PC-9 (cell line): ENCODE data around the gene SH3GL1. TPM values are rescaled to one million over a fixed set of nuclear protein-coding genes. Genes with fewer than 3 reads are reported as not detected.

Experiments
- BruUV-seq: library from RNA; stranded (reverse); fragments of 400-500 nt; replicated peaks from 2 replicates; lab custom pipeline; 2021; lab: Mats Ljungman, UMichigan
- CTCF ChIA-PET: fragments of 300-600 bp; sonication (Branson Sonifier 250); formaldehyde crosslinking; loops from one replicate; lab custom pipeline; 2022; ENCODE audit warnings: antibody characterized with exemption; lab: Charles Lee
- POLR2A ChIA-PET: fragments of 300-600 bp; sonication (Branson Sonifier 250); formaldehyde crosslinking; loops from one replicate; lab custom pipeline; 2022; ENCODE audit warnings: antibody characterized with exemption; ENCODE audit not compliant: unreplicated experiment; lab: Charles Lee
- DNase-seq, 2 experiments: peaks; one replicate each; pipeline versions ENCODE4 v3.0.0 to v3.0.0-alpha.2; 2015 to 2022; ENCODE audit warnings: mixed read lengths in 1 of 2
- H2AFZ ChIP-seq: fragments of 200-600 bp; sonication (generic); 2 replicates; pipeline ENCODE4 v1.8.1; 2017; ENCODE audit warnings: antibody characterized with exemption
- H3F3A ChIP-seq: fragments of 200-600 bp; sonication (generic); 2 replicates; pipeline ENCODE4 v1.8.1; 2017; ENCODE audit warnings: antibody characterized with exemption, mild to moderate bottlenecking, low read depth; ENCODE audit not compliant: insufficient read depth
- H3K27ac ChIP-seq: fragments of 200-600 bp; sonication (generic); 2 replicates; pipeline ENCODE4 v1.6.1; 2016; ENCODE audit warnings: mixed run types
- H3K27me3 ChIP-seq: fragments of 200-600 bp; sonication (generic); 2 replicates; pipeline ENCODE4 v1.6.1; 2016; ENCODE audit warnings: low read depth, mixed run types; ENCODE audit not compliant: insufficient read depth
- H3K36me3 ChIP-seq: fragments of 200-600 bp; sonication (generic); 2 replicates; pipeline ENCODE4 v1.6.1; 2016; ENCODE audit warnings: low read depth, mixed run types
- H3K4me1 ChIP-seq: fragments of 200-600 bp; sonication (generic); replicated peaks from 2 replicates; pipeline ENCODE4 v1.6.1; 2016; ENCODE audit warnings: mixed run types; ENCODE audit not compliant: insufficient read depth
- H3K4me2 ChIP-seq: fragments of 200-600 bp; sonication (generic); 2 replicates; pipeline ENCODE4 v1.6.1; 2017; ENCODE audit warnings: mixed run types
- H3K4me3 ChIP-seq: fragments of 200-600 bp; sonication (generic); 2 replicates; pipeline ENCODE4 v1.6.1; 2016; ENCODE audit warnings: mixed run types
- H3K79me2 ChIP-seq: fragments of 200-600 bp; sonication (generic); 2 replicates; pipeline ENCODE4 v1.6.1; 2017; ENCODE audit warnings: low read depth, mixed run types
- H3K9me2 ChIP-seq: fragments of 200-600 bp; sonication (generic); 2 replicates; pipeline ENCODE4 v1.8.1; 2017; ENCODE audit warnings: mild to moderate bottlenecking; ENCODE audit not compliant: insufficient read depth
- H3K9me3 ChIP-seq: fragments of 200-600 bp; sonication (generic); 2 replicates; pipeline ENCODE4 v1.8.1; 2016; ENCODE audit warnings: low read depth; ENCODE audit not compliant: insufficient read depth
- H4K20me1 ChIP-seq: fragments of 200-600 bp; sonication (generic); 2 replicates; pipeline ENCODE4 v1.8.1; 2017; ENCODE audit not compliant: insufficient read depth
- CTCF ChIP-seq: fragments of 200-600 bp; sonication (generic); conservative IDR thresholded peaks from 2 replicates; pipeline ENCODE4 v1.6.1; 2017; ENCODE audit warnings: mixed run types, antibody characterized with exemption, mild to moderate bottlenecking, moderate library complexity
- EZH2 ChIP-seq: fragments of 200-600 bp; sonication (generic); IDR thresholded peaks from 2 replicates; pipeline ENCODE4 v1.8.0; 2017; ENCODE audit warnings: antibody characterized with exemption, low read depth
- intact Hi-C: fragments of 100-400 bp; cut with micrococcal nuclease; formaldehyde crosslinking; loops from one replicate; pipeline ENCODE4 v1.10.0; 2022; ENCODE audit not compliant: unreplicated experiment
- total RNA-seq: library from RNA; stranded (reverse); gene quantifications from 2 replicates; pipeline ENCODE4 v1.2.3, GENCODE V29; 2021

The SH3GL1 gene
- total RNA-seq, 1 experiment from 2014 or later: 49.2 TPM

GRCh38 chr19:4429256-4429655, 28.9 kb upstream of the SH3GL1 start:
- no peak overlapping the region for H2AFZ ChIP-seq
- H3K4me2 ChIP-seq: no peak overlapping the region
- no peaks in the 10 kb centered on the region for H3K27me3 ChIP-seq
- H3K79me2 ChIP-seq: no peaks in the 10 kb centered on the region
- DNase-seq: no peak
- H4K20me1 ChIP-seq: no peaks in the 10 kb centered on the region
- H3F3A ChIP-seq: no peaks in the 10 kb centered on the region
- no peaks in the 10 kb centered on the region for H3K9me2 ChIP-seq
- intact Hi-C loops: no loop called here
- no peaks in the 10 kb centered on the region for H3K36me3 ChIP-seq
- H3K9me3 ChIP-seq: no peaks in the 10 kb centered on the region
- no peak for TF ChIP-seq CTCF
- no peak for TF ChIP-seq EZH2
- no peak overlapping the region for H3K27ac ChIP-seq
- POLR2A ChIA-PET: interaction anchor here (0.6 kb wide), 1 partner anchor 14 kb away, joined by 4 read pairs; no protein-coding TSS in a partner anchor
- no peaks in the 10 kb centered on the region for H3K4me1 ChIP-seq
- CTCF ChIA-PET: no interaction called here
- BruUV-seq: no TSS peak
- H3K4me3 ChIP-seq: no peak overlapping the region

DNA sequence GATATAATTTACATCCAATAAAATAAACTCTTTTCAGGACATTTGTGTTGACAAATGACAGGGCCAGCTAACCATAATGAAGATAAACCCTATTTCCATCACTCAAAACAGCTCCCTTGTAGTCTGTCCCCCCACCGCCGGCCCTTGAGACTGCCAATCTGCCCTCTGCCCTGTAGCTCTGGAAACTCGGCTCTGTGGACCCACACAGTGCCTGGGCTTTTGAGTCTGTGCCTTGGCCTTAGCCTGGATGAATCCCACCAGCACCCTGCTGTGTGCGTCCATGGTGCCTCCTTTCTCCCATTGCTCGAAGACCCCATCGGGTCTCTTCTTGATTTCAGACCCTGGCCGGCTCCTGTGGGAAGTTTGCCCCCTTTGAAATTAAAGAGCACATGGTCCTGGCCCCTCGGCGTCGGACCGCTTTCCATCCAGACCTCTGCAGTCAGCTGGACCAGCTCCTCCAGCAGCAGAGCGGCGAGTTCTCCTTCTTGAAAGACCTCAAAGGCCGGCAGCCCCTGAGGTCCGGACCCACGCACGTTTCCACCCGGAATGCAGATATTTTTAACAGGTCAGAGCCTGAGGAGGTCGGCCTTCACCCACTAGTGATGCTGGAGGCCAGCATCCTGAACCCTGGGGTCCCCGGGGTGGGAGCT, 28.1 kb upstream of the SH3GL1 start:
- TF ChIP-seq CTCF (no peak), EZH2 (no peak)
- BruUV-seq: no TSS peak
- intact Hi-C loops: no loop called here
- Histone ChIP-seq H4K20me1 (no peaks in the 10 kb centered on the region), H2AFZ (no peak overlapping the region), H3K4me1 (no peaks in the 10 kb centered on the region), H3K36me3 (no peaks in the 10 kb centered on the region), H3K27me3 (no peaks in the 10 kb centered on the region), H3K9me3 (no peaks in the 10 kb centered on the region), H3K4me3 (no peak overlapping the region), H3K27ac (no peak overlapping the region), H3K4me2 (no peak overlapping the region), H3F3A (no peaks in the 10 kb centered on the region), H3K79me2 (no peaks in the 10 kb centered on the region), H3K9me2 (no peaks in the 10 kb centered on the region)
- POLR2A ChIA-PET: no interaction called here
- CTCF ChIA-PET: no interaction called here
- no peak for DNase-seq

DNA sequence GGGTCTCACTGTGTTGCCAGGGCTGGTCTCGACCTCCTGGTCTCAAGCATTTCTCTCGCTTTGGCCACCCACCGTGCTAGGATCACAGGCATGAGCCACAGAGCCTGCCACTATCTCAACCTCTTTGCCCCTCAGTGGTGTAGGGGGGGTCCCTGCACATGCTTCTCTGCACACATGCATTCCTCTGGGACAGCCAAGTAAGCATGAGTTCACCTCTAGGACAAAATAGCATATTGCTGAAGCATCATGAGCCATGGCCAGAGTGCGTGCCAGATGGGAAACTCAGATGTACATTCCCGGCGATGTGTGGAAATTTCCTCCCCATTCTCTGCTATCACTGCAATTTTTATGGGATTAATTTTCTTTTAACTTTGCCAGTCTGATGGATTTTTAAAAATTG, 25.2 kb upstream of the SH3GL1 start:
- DNase-seq: no peak
- Histone ChIP-seq H3K27ac (no peak overlapping the region), H3K36me3 (no peaks in the 10 kb centered on the region), H3F3A (no peaks in the 10 kb centered on the region), H3K27me3 (no peaks in the 10 kb centered on the region), H2AFZ (no peak overlapping the region), H3K9me2 (no peaks in the 10 kb centered on the region), H3K4me3 (no peak overlapping the region), H3K4me1 (no peaks in the 10 kb centered on the region), H3K4me2 (no peak overlapping the region), H4K20me1 (no peaks in the 10 kb centered on the region), H3K9me3 (no peaks in the 10 kb centered on the region), H3K79me2 (no peaks in the 10 kb centered on the region)
- ChIA-PET POLR2A (no interaction called here), CTCF (no interaction called here)
- no TSS peak for BruUV-seq
- intact Hi-C loops: no loop called here
- TF ChIP-seq CTCF: no peak
- TF ChIP-seq EZH2: no peak
